Sigmoid colon (tissue), 4 donors: Measurements from ENCODE around the gene CLEC9A.

Experiments
- POLR2A ChIP-seq, 2 donors: fragments of 450-650 bp; IDR thresholded peaks; one replicate each; pipeline ENCODE4 v1.6.1; 2016; ENCODE audit warnings: antibody characterized with exemption in 2 of 2, mild to moderate bottlenecking in 2 of 2, moderate library complexity in 2 of 2
- POLR2AphosphoS5 ChIP-seq, 4 donors: sonication (generic); formaldehyde crosslinking; IDR thresholded peaks; one replicate each; pipeline ENCODE4 v1.6.1; 2017; ENCODE audit warnings: antibody characterized with exemption in 4 of 4

- no peak for TF ChIP-seq POLR2AphosphoS5 (IDR thresholded peaks at IDR 0.05)
- TF ChIP-seq POLR2A (IDR thresholded peaks at IDR 0.05) = no peak
Observed at GRCh38 chr12:10069976-10070375, 39.5 kb downstream of the CLEC9A start.
